CD4-positive, alpha-beta T cell treated with Interleukin-17A for 1 hour (primary cell): ENCODE results near the gene METAP1D.
"Not testable (repeated sequence)": the region's sequence is repeated elsewhere in the genome, so short reads cannot be mapped to it uniquely, and the experiment has no call there.

ENCODE experiments used
- DNase-seq: peaks from one replicate; pipeline ENCODE4 v3.0.0-alpha.2; 2020

The METAP1D gene

GRCh38 chr2:171999604-172000469 is at the start of gene METAP1D:
METAP1D (plus strand) TSS chr2:171999953; CDS start chr2:171999970, 17 bp downstream.
- peak; percentile 86 for DNase-seq

DNA sequence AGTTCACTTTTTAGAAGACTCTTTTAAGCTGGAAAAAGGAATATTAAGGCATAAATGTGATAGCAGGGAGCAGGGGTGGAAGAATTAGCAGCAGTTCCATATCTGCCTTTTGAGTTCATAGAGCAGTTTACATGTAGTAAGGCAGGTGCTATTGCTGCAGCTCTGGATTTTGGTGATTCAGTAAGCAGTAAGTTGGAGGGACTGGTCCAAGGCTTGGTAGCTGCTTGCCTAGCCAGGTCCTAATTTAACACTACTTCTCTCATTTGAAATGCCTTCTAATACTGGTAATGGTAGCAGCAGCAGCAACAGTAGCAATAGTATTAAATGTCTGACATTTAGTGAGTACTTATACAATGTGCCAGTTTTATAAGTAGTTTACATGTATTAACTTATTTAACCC is 47.5 kb upstream of the METAP1D start:
- no peak for DNase-seq

- no peak for DNase-seq
Observed at GRCh38 chr2:171952748-171953147, 47.0 kb upstream of the METAP1D start.

- DNase-seq: no peak
Observed at GRCh38 chr2:171956135-171956825, 43.5 kb upstream of the METAP1D start.

- peak; percentile 11 for DNase-seq
Observed at GRCh38 chr2:171957061-171957460, 42.7 kb upstream of the METAP1D start.

DNA sequence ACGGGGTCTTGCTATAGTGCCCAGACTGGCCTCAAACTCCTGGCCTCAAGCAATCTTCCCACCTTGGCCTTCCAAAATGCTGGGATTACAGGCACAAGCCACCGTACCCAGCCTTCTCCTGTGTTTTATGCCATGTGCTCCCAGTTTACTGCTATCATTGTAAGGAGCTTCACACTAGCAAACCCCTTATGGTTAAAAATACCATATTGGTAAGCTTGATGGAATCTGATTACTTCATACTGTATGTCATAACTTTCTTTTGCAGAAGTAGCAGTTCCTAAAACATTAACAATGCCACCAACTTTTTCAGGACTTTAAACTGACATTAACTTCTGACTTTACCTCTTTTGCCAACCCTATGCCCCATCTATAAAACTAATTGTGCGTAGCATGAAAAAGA is 41.3 kb upstream of the METAP1D start:
- no peak for DNase-seq

- no peak for DNase-seq
Observed at GRCh38 chr2:171959998-171960397, 39.8 kb upstream of the METAP1D start.

- no peak for DNase-seq
Observed at GRCh38 chr2:171960570-171960969, 39.2 kb upstream of the METAP1D start.

DNA sequence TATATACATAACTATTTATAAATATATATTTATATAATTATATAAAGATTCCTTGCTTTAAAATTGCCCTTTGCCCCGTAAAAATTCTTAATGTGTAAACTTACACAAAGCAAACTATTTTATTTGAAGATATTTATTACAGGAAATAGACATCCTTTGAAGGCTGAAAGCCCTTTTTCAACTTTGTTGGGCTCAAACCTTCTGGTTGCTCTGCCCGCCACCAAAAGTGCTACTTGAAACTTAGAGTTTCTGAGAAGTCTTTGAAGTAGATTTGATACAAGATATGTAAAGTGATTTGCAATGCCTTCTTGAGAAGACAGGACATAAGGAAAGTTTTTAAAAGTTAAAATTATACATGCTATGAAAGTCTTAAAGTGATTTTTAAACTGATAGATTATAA is 36.6 kb upstream of the METAP1D start:
- peak; percentile 18 for DNase-seq

DNA sequence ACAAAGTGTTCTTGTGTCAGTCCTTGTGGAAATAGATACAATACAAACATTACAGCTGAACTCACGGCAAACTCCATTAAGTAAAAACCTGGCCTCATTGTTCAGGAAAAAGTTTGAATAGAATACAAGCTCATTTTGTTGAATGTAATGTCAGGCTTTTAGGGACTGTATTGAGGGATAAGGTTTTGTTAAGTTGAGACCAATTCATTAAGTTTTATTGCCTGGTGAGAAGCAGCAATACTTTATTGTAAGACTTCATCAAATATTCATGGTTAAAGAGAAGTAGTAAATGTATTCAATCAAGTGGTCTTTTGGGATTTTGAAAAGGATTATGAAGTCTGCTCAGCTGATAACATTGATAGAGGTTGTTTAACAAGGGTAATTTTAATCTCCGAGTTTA is 35.4 kb upstream of the METAP1D start:
- no peak for DNase-seq

- DNase-seq: no peak
Observed at GRCh38 chr2:171965238-171965637, 34.5 kb upstream of the METAP1D start.

DNA sequence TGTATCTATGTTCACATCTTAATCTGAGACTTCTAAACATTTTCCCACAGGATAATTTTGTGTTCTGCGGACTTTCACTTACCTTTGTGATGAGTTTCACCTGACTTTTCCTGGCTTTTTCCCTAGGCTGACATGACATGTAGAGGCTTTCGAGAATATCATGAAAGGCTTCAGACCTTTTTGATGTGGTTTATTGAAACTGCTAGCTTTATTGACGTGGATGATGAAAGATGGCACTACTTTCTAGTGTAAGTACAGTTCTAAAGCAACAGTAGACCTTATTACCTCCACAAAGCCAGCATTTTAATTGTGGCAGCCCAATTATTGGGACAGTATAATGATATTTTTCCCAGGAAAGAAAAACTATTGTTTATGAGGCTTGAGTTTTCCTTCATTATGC is 34.1 kb upstream of the METAP1D start:
- no peak for DNase-seq

- no peak for DNase-seq
Observed at GRCh38 chr2:171966235-171966634, 33.5 kb upstream of the METAP1D start.

DNA sequence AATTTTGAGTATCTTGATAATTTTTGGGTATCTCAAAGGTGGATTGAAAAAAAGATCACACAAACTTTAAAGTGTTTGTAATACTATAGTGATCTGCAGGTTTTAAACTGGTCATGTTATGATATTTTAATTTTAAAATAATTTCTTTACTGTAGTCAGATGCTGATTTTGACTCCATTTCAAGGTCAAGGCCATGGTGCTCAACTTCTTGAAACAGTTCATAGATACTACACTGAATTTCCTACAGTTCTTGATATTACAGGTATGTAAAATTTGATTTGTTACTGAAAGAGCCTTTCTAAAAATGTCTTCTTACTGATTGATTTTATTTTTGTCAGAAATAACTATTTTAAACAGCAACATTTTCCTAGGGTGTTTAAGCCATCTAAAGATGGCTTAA is 33.1 kb upstream of the METAP1D start:
- DNase-seq: no peak

- no peak for DNase-seq
Observed at GRCh38 chr2:171968509-171968908, 31.2 kb upstream of the METAP1D start.

DNA sequence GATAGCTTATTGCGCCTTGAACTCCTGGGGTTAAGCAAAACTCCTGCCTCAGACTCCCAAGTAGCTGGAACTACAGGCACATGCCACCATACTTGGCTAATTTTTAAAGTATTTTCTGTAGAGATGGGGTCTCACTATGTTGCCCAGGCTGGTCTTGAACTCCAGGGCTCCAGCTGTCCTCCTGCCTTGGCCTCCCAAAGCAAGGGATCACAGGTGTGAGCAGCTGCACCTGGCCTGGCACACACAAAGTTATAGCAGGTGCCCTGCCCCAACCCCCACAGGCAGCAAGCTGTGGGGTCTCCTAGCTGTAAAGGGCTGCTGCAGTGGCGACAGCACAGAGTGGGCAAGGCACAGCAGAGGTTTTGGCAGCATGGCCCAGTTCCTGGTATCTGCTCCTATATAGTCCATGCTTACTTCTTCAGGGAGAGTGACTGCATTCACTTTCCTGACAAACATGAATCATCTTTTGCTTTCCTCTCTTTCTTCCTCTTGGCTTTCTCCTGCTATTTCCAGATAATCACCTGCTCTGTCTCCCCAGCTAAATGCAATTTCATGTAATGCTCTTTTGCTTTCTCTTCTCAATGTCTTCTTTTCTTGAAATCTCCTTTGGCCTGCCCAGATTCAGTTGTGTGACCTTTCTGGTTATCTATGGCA is 27.3 kb upstream of the METAP1D start:
- no peak for DNase-seq

DNA sequence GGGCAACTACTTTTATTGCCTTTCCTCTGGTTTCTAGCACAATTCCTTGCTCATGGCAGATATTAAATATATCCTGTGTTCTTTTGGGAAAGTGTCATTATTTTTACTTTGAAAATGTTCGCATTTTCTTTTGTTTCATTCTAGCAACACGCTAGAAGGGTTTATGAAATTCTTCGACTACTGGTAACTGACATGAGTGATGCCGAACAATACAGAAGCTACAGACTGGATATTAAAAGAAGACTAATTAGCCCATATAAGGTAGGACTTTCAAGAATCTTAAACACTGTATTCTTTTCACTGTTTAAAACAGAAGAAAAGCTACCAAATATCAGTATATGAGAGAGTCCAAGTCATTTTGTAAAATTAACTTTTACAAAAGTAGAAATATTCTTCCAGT is 20.6 kb upstream of the METAP1D start:
- no peak for DNase-seq

- not testable (repeated sequence) for DNase-seq
Observed at GRCh38 chr2:171983924-171984323, 15.8 kb upstream of the METAP1D start.

GRCh38 chr2:171985076-171985475 is 14.7 kb upstream of the METAP1D start:
- no peak for DNase-seq

- DNase-seq: no peak
Observed at GRCh38 chr2:171986778-171987177, 13.0 kb upstream of the METAP1D start.

DNA sequence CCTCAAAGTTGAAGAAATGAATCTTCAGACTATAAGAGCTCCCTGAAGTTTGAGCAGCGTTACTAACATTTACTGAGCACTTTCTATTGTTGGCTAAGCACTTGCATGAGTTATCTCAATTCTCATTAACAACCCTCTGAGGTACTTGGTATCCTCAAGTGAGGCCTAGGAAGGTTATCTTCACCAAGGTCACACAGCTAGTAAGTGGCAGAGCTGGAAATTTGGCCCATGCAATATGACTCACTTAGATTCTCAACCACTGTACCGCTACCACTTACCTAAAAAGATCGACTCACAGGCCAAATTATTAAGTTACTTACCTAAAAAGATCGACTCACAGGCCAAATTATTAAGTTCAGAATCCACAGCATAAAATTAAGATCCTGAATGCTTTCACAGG is 8.7 kb upstream of the METAP1D start:
- no peak for DNase-seq

GRCh38 chr2:171995586-171995985 is 4.2 kb upstream of the METAP1D start:
- DNase-seq: no peak

DNA sequence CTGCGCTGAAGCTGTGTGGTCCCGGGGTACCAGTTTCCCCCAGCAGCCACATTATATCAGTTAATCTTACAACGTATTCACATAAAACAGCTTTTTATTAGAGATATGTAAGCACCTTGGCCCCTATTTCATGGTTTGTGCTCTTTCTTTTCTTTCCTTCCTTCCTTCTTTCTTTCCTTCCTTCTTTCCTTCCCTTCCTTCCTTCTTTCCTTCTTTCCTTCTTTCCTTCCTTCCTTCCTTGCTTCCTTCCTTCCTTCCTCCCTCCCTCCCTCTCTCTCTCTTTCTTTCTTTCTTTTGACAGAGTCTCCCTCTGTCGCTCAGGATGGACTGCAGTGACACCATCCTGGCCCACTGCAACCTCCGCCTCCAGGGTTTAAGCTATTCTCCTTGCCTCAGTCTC is 3.7 kb upstream of the METAP1D start:
- no peak for DNase-seq

- DNase-seq: not testable (repeated sequence)
Observed at GRCh38 chr2:171997031-171997430, 2.7 kb upstream of the METAP1D start.
